Breast epithelium (tissue), 4 donors: ENCODE results near the gene MYO1A. TPM values are rescaled to one million over a fixed set of nuclear protein-coding genes. Genes with fewer than 3 reads are reported as not detected.

ENCODE experiments used
- DNase-seq, 2 donors: peaks; one replicate each; pipeline ENCODE4 v3.0.0-alpha.2; 2019; ENCODE audit warnings: low spot score in 2 of 2
- H3K27ac ChIP-seq, 2 donors: fragments of 200-600 bp; sonication (generic) in 1 of 2; one replicate each; pipeline ENCODE4 v1.5.1; 2016 to 2019; ENCODE audit warnings: mild to moderate bottlenecking in 1 of 2
- H3K27me3 ChIP-seq, 2 donors: fragments of 200-600 bp; sonication (generic) in 1 of 2; one replicate each; pipeline versions ENCODE4 v1.5.1 to v1.6.0; 2017 to 2019; ENCODE audit warnings: control low read depth in 1 of 2, mild to moderate bottlenecking in 1 of 2
- H3K36me3 ChIP-seq: fragments of 200-600 bp; one replicate; pipeline ENCODE4 v1.5.1; 2019
- H3K4me1 ChIP-seq, 2 donors: fragments of 200-600 bp; sonication (generic); one replicate each; pipeline ENCODE4 v1.5.1; 2016 to 2019; ENCODE audit warnings: control low read depth in 1 of 2
- H3K4me3 ChIP-seq, 3 donors: fragments of 200-600 bp; sonication (generic); 1 replicate in 2 of 3; 2 replicates in 1 of 3; pipeline ENCODE4 v1.5.1; 2016 to 2019; ENCODE audit warnings: mild to moderate bottlenecking in 3 of 3, moderate library complexity in 2 of 3
- H3K9me3 ChIP-seq, 2 donors: fragments of 200-600 bp; sonication (generic) in 1 of 2; one replicate each; pipeline ENCODE4 v1.5.1; 2016 to 2019; ENCODE audit warnings: control low read depth in 1 of 2
- POLR2A ChIP-seq: fragments of 450-650 bp; IDR thresholded peaks from one replicate; pipeline ENCODE4 v1.6.1; 2016; ENCODE audit warnings: antibody characterized with exemption, mild to moderate bottlenecking, moderate library complexity
- POLR2AphosphoS5 ChIP-seq, 3 donors: sonication (generic); formaldehyde crosslinking; IDR thresholded peaks; one replicate each; pipeline ENCODE4 v1.6.1; 2017; ENCODE audit warnings: antibody characterized with exemption in 3 of 3
- intact Hi-C: fragments of 100-400 bp; cut with DNase I; formaldehyde crosslinking; loops from one replicate; pipeline ENCODE4 v1.15.1; 2023; ENCODE audit warnings: low total_unique reads
- total RNA-seq, 3 donors: library from RNA; depleted of rRNA; stranded (reverse); fragments of >200 nt; gene quantifications; one replicate each; pipeline ENCODE4 v1.1.0, GENCODE V29; 2016
- TF ChIP-seq, protein P1 (sequence below), 3 donors: fragments of 450-650 bp; IDR thresholded peaks; one replicate each; pipeline ENCODE4 v1.5.1; 2016 to 2017; ENCODE audit warnings: antibody characterized with exemption in 3 of 3, mild to moderate bottlenecking in 3 of 3, moderate library complexity in 3 of 3

MYO1A gene
- total RNA-seq, 3 donors from 2014 or later: 0.15 to 2.2 (median 0.98) TPM

DNA sequence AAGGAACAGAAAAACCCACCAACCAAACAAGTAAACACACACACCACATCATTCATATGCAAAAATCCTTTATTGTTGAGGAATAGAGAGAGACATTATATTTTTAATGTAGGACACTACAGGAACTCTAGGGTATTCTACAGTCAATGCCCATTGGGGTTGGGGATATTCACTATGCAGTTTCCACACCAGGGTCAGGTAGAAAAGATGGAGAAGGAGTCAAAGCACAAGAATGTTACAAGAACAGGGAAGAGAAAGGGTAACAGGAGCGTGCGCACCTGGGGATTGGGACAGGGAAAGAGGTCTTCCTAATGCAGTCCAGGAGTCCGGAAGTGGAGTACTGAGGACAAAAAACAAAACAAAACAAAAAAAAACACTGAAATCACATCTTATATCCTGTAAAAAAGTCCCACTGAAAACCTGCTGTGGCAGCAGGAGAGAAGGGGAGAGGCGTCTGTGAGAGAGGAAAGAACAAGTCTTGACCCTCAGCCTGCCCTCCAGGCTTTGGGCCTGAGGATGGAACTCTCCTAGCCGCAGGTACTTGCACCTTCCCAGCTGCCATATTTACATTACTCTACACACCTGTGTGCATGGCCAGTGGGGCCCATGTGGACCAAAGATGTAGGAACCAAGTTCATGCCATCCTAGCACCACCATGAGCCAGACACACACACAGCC is 39.8 kb downstream of the MYO1A start:
- no peaks in the 10 kb centered on the region for H3K27me3 ChIP-seq
- TF ChIP-seq POLR2AphosphoS5 (IDR thresholded peaks at IDR 0.05) (no peak), POLR2A (no peak)
- TF ChIP-seq, protein P1, sequence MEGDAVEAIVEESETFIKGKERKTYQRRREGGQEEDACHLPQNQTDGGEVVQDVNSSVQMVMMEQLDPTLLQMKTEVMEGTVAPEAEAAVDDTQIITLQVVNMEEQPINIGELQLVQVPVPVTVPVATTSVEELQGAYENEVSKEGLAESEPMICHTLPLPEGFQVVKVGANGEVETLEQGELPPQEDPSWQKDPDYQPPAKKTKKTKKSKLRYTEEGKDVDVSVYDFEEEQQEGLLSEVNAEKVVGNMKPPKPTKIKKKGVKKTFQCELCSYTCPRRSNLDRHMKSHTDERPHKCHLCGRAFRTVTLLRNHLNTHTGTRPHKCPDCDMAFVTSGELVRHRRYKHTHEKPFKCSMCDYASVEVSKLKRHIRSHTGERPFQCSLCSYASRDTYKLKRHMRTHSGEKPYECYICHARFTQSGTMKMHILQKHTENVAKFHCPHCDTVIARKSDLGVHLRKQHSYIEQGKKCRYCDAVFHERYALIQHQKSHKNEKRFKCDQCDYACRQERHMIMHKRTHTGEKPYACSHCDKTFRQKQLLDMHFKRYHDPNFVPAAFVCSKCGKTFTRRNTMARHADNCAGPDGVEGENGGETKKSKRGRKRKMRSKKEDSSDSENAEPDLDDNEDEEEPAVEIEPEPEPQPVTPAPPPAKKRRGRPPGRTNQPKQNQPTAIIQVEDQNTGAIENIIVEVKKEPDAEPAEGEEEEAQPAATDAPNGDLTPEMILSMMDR (IDR thresholded peaks at IDR 0.05): no peak
- no peak for DNase-seq
- no peak overlapping the region for H3K27ac ChIP-seq
- peaks cover 0 to 5% of the 10 kb centered on the region in 2 donors for H3K4me1 ChIP-seq
- no peaks in the 10 kb centered on the region for H3K9me3 ChIP-seq
- intact Hi-C loops: no loop called here
- H3K36me3 ChIP-seq: no peaks in the 10 kb centered on the region
- no peak overlapping the region for H3K4me3 ChIP-seq

DNA sequence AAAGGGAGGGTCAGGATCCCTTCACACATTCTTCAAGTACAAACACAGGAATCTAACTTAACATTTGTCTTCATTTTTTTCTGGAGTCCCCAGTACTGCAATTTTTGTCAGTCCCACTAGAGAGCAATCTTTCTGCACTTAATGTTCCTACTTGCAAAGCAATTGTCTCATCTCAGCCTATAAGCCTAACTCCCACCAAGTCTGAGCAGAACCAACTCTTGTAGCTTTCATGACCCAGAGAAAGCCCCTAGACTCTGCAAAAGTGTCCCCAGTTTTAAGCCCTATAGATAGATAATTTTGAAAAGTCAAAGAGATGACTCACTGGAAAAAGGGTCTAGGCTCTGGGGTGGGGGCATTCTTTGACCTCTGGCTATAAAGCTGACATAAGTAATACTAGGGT is 41.8 kb downstream of the MYO1A start:
- Histone ChIP-seq H3K27ac (no peak overlapping the region), H3K9me3 (no peaks in the 10 kb centered on the region), H3K4me3 (no peak overlapping the region), H3K4me1 (peaks cover 0 to 9% of the 10 kb centered on the region in 2 donors), H3K36me3 (peaks cover 6% of the 10 kb centered on the region), H3K27me3 (no peaks in the 10 kb centered on the region)
- TF ChIP-seq, protein P1 (IDR thresholded peaks at IDR 0.05): peak in 2 of 3 donors; percentile 24 to 27
- no peak for TF ChIP-seq POLR2A
- no peak for TF ChIP-seq POLR2AphosphoS5 (IDR thresholded peaks at IDR 0.05)
- no peak for DNase-seq
- intact Hi-C loops: no loop called here

DNA sequence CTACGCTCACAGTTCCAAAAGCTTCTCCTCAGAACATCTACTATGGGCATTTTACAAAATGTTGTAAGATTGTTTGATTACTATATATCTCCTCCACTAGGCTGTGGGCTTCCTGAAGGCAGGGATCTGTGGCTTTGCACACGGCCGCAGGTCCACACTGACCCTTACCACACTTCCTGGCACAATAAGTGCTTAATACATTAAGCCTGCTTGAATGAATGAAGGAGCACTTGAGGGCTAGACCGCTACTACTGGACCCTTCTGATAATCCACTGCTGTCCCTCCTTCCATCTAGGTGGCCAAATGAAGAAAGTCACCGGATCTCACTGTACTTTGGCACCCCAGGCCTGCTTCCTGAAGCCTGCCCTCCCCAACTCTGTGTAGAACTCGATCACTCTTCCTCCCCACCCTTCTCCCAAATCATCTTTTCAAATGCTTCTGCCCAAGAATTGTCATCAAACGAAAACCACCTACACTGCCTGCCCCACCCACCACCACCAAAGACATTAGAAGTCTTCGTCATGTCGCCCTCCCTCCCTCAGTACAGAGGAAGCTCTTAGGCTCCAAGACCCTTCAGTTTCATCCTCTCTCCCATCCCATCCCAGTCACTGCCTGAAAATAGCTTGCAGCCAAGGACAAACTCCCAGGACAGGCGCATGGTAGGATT is 43.0 kb downstream of the MYO1A start:
- peaks cover 9% of the 10 kb centered on the region for H3K36me3 ChIP-seq
- peak overlapping the region; percentile 91 to 98 (median 92) for H3K4me3 ChIP-seq
- TF ChIP-seq POLR2A: no peak
- TF ChIP-seq POLR2AphosphoS5 (IDR thresholded peaks at IDR 0.05): no peak
- TF ChIP-seq, protein P1 (IDR thresholded peaks at IDR 0.05): no peak
- intact Hi-C loops: no loop called here
- no peak for DNase-seq
- H3K4me1 ChIP-seq: peaks cover 0 to 9% of the 10 kb centered on the region in 2 donors
- H3K27me3 ChIP-seq: no peaks in the 10 kb centered on the region
- no peaks in the 10 kb centered on the region for H3K9me3 ChIP-seq
- peak overlapping the region in 1 of 2 donors; percentile 82 for H3K27ac ChIP-seq

DNA sequence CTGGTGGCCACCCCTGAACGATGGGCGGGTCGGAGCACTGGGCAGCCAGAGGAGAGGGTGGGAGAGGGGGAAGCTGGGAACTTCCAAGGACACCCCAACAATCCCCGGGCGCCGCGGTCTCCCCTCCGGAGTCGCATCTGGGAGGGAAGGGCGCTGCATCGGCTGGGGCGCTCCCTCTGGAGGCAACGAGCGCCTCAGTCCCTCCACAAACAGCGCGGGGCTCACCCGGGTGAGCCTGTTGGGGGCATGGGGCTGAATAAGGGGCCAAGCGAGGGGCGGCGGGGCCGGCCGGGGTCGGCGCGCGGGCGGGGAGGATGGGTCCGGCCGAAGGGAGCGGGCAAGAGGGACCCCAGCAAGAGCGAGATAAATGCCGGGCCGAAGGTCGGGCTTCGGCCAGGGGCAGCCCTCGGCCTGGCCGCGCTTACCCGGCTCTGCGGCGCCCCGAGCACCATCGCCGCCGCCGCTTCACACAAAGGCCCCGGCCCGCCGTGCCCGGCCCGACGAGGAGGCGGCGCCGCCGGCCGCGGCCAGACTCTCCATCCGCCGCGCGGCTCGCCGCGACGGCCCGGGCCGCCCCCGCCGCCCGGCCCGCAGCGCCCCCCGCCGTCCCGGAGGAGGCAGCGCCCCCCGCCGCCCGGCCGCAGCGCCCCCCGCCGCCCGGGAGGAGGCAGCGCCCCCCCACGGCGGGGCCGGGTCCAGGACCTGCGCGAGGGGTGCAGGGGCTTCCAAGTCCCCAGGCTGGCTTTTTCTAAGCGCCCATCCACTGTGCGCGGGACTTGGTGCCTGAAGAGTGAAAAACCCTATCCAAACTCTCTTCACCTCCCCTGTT is 43.7 kb downstream of the MYO1A start, which contains the start of gene ZBTB39:
TSS of gene ZBTB39 (minus strand) at position 567 of the 829 bp plus-strand sequence. CDS start 1,629 bp downstream, outside the sequence.
- peak in 1 of 2 donors; percentile 26 for DNase-seq
- Histone ChIP-seq H3K4me1 (peaks cover 0 to 9% of the 10 kb centered on the region in 2 donors), H3K9me3 (no peaks in the 10 kb centered on the region), H3K27ac (peak within 1 kb of the TSS; percentile 80 to 82), H3K36me3 (peaks cover 9% of the 10 kb centered on the region), H3K27me3 (no peaks in the 10 kb centered on the region), H3K4me3 (peak within 1 kb of the TSS; percentile 91 to 98 (median 92))
- intact Hi-C loops: no loop called here
- TF ChIP-seq, protein P1 (IDR thresholded peaks at IDR 0.05): peak in 1 of 3 donors; percentile 4
- TF ChIP-seq POLR2A: no peak
